ENCODE data around the gene TPRG1L. TPM values are rescaled to one million over a fixed set of nuclear protein-coding genes. Genes with fewer than 3 reads are reported as not detected.
A peak's percentile ranks its signal among the peaks of the same experiment; 100 is the strongest.
"Not testable (repeated sequence)": the region's sequence is repeated elsewhere in the genome, so short reads cannot be mapped to it uniquely, and the experiment has no call there.

The TPRG1L gene
- total RNA-seq, 4 donors from 2014 or later, result 33.9 to 45.1 (median 40.0) TPM

GRCh38 chr1:3618531-3618880, 6.3 kb upstream of the TPRG1L start:
- intact Hi-C loops (cut with DNase I), result loop anchor here (5.0 kb wide), 1 partner anchor 51 kb away; no protein-coding TSS in a partner anchor
- TF ChIP-seq POLR2A (IDR thresholded peaks at IDR 0.05), result no peak
- TF ChIP-seq, protein P1, sequence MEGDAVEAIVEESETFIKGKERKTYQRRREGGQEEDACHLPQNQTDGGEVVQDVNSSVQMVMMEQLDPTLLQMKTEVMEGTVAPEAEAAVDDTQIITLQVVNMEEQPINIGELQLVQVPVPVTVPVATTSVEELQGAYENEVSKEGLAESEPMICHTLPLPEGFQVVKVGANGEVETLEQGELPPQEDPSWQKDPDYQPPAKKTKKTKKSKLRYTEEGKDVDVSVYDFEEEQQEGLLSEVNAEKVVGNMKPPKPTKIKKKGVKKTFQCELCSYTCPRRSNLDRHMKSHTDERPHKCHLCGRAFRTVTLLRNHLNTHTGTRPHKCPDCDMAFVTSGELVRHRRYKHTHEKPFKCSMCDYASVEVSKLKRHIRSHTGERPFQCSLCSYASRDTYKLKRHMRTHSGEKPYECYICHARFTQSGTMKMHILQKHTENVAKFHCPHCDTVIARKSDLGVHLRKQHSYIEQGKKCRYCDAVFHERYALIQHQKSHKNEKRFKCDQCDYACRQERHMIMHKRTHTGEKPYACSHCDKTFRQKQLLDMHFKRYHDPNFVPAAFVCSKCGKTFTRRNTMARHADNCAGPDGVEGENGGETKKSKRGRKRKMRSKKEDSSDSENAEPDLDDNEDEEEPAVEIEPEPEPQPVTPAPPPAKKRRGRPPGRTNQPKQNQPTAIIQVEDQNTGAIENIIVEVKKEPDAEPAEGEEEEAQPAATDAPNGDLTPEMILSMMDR (IDR thresholded peaks at IDR 0.05), result no peak
- no peak overlapping the region for H3K4me3 ChIP-seq (replicated peaks in 1 of 3)
- H3K27ac ChIP-seq, result no peak overlapping the region
- H3K9me3 ChIP-seq, result no peaks in the 10 kb centered on the region
- H3K27me3 ChIP-seq, result no peaks in the 10 kb centered on the region
- peaks cover 6 to 25% of the 10 kb centered on the region in 2 donors for H3K4me1 ChIP-seq
- no peak for DNase-seq
- 80 to 88% methylated on average over 5 to 8 of the region's 9 CpGs for WGBS, 2 donors
- no peaks in the 10 kb centered on the region for H3K36me3 ChIP-seq

- no peak for TF ChIP-seq POLR2A (IDR thresholded peaks at IDR 0.05)
- TF ChIP-seq, protein P1 (IDR thresholded peaks at IDR 0.05), result peak; percentile 50 to 84 (median 78)
- Histone ChIP-seq H3K27me3 (no peaks in the 10 kb centered on the region), H3K4me3 (replicated peaks in 1 of 3) (no peak overlapping the region), H3K36me3 (no peaks in the 10 kb centered on the region), H3K27ac (no peak overlapping the region), H3K4me1 (peaks cover 12 to 29% of the 10 kb centered on the region in 2 donors), H3K9me3 (no peaks in the 10 kb centered on the region)
- WGBS, 2 donors, result 24 to 25% methylated on average over 20 to 21 of the region's 21 CpGs
- DNase-seq, result peak; percentile 74 to 75
- intact Hi-C loops (cut with DNase I), result loop anchor here (5.0 kb wide), 1 partner anchor 52 kb away; no protein-coding TSS in a partner anchor
These were observed 5.7 kb upstream of the TPRG1L start for GRCh38 chr1:3618881-3619671.

GRCh38 chr1:3620708-3621107, 4.1 kb upstream of the TPRG1L start:
- no peaks in the 10 kb centered on the region for H3K36me3 ChIP-seq
- WGBS, 2 donors, result 86 to 92% methylated on average over 12 of the region's 12 CpGs
- no peak for TF ChIP-seq POLR2A (IDR thresholded peaks at IDR 0.05)
- TF ChIP-seq, protein P1 (IDR thresholded peaks at IDR 0.05), result no peak
- DNase-seq, result no peak
- H3K9me3 ChIP-seq, result no peaks in the 10 kb centered on the region
- H3K4me1 ChIP-seq, result peaks cover 17 to 31% of the 10 kb centered on the region in 2 donors
- intact Hi-C loops (cut with DNase I), result loop anchor here (5.0 kb wide), 1 partner anchor 168 kb away; the partner anchor contains the start of gene ARHGEF16
- H3K4me3 ChIP-seq (replicated peaks in 1 of 3), result no peak overlapping the region
- no peaks in the 10 kb centered on the region for H3K27me3 ChIP-seq
- no peak overlapping the region for H3K27ac ChIP-seq

GRCh38 chr1:3621151-3621671, 3.6 kb upstream of the TPRG1L start:
- not testable (repeated sequence) for H3K27me3 ChIP-seq; H3K9me3 ChIP-seq; H3K27ac ChIP-seq; H3K4me3 ChIP-seq (replicated peaks in 1 of 3); H3K36me3 ChIP-seq
- peak; percentile 90 to 92 for DNase-seq
- intact Hi-C loops (cut with DNase I), result loop anchor here (5.0 kb wide), 1 partner anchor 169 kb away; the partner anchor contains the start of gene ARHGEF16
- 24 to 27% methylated on average over 14 to 15 of the region's 15 CpGs for WGBS, 2 donors
- TF ChIP-seq, protein P1 (IDR thresholded peaks at IDR 0.05), result peak in 5 of 6 experiments; percentile 15 to 78 (median 67)
- H3K4me1 ChIP-seq, result peaks cover 20 to 36% of the 10 kb centered on the region in 2 donors

DNA sequence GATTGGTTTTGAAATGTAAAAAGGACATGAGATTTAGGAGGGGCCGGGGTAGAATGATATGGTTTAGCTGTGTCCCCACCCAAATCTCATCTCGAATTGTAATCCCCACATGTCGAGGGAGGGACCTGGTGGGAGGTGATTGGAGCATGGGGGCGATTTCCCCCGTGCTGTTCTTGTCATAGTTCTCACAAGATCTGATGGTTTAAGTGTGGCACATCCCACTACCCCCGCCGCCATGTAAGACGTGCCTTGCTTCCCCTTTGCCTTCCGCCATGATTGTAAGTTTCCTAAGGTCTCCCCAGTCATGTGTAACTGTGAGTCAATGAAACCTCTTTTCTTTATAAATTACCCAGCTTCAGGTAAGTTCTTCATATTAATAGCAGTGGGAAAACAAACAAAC, 2.7 kb upstream of the TPRG1L start:
- WGBS, 2 donors, result 85 to 86% methylated on average over 9 of the region's 9 CpGs
- not testable (repeated sequence) for H3K36me3 ChIP-seq; DNase-seq; H3K27ac ChIP-seq; H3K4me3 ChIP-seq (replicated peaks in 1 of 3); H3K27me3 ChIP-seq; H3K9me3 ChIP-seq
- H3K4me1 ChIP-seq, result peaks cover 20 to 36% of the 10 kb centered on the region in 2 donors
- intact Hi-C loops (cut with DNase I), result loop anchor here (5.0 kb wide), 1 partner anchor 170 kb away; the partner anchor contains the start of gene ARHGEF16
